Measurements from ENCODE around the gene GBP3.
"Not testable (repeated sequence)": the region's sequence is repeated elsewhere in the genome, so short reads cannot be mapped to it uniquely, and the experiment has no call there.

Gene GBP3

DNA sequence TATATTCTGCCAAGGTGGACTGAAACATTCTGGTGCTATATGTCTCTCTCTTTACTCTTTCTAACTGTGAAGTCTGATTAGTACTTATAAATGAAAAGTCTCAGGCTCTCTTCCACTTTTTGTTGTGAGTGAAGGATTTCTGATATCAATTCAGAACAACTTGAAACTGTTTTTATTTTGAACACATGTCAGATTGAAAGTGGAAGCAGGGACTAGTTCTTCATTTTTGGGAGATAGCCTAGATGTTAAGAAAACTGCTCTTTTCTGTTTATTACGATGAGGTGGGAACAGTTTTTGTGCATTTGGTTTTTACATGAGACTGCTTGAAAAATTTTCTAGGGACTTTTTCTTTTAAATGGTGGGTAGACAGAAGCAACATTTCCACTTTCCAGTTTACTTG lies 14.5 kb upstream of the GBP3 start:
- Histone ChIP-seq H3K27ac (ENCODE audit: low read depth, low read length) (no peak overlapping the region), H3K9me3 (ENCODE audit: low read length) (no peaks in the 10 kb centered on the region), H3K4me3 (ENCODE audit: low read depth in 1 of 2, low read length in 2 of 2) (no peak overlapping the region), H3K36me3 (ENCODE audit: insufficient read depth, low read length) (no peaks in the 10 kb centered on the region), H3K4me1 (ENCODE audit: insufficient read depth, low read length) (no peaks in the 10 kb centered on the region), H3K27me3 (ENCODE audit: control insufficient read depth in 1 of 2, insufficient read depth in 2 of 2, low read length in 2 of 2) (no peaks in the 10 kb centered on the region), H3K9ac (ENCODE audit: low read length) (no peak overlapping the region)

DNA sequence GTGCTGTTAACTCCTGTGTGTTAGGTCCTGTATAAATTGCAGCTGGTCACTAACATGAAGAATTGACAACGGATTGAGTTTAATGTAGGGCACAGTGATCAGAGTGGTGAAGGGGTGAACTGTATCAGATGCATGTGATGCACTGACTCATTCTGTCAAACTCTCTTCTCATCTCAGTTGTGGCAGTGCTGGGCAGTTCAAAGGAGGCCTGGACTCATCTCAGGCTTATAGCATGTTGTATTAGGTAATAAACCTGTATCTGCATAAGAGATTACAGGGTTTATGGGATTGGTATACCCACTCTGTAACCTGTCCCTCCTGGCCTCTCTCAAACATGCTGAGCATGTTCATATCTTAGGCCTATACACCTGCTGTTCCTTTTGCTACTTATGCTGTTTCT lies 12.4 kb upstream of the GBP3 start:
- Histone ChIP-seq H3K9me3 (ENCODE audit: low read length) (no peaks in the 10 kb centered on the region), H3K36me3 (ENCODE audit: insufficient read depth, low read length) (no peaks in the 10 kb centered on the region), H3K27me3 (ENCODE audit: control insufficient read depth in 1 of 2, insufficient read depth in 2 of 2, low read length in 2 of 2) (no peaks in the 10 kb centered on the region), H3K4me3 (ENCODE audit: low read depth in 1 of 2, low read length in 2 of 2) (no peak overlapping the region), H3K27ac (ENCODE audit: low read depth, low read length) (no peak overlapping the region), H3K9ac (ENCODE audit: low read length) (no peak overlapping the region), H3K4me1 (ENCODE audit: insufficient read depth, low read length) (no peaks in the 10 kb centered on the region)

DNA sequence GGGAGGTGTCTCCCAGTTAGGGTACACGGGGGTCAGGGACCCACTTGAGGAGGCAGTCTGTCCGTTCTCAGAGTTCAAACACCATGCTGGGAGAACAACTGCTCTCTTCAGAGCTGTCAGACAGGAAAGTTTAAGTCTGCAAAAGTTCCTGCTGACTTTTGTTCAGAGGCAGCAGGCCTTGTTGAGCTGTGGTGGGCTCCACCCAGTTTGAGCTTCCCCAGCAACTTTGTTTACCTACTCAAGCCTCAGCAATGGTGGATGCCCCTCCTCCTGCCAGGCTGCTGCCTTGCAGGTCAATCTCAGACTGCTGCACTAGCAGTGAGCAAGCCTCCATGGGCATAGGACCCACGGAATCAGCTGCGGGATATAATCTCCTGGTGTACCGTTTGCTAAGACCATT lies 11.3 kb upstream of the GBP3 start:
- H3K27me3 ChIP-seq (ENCODE audit: control insufficient read depth in 1 of 2, insufficient read depth in 2 of 2, low read length in 2 of 2); H3K27ac ChIP-seq (ENCODE audit: low read depth, low read length); H3K4me3 ChIP-seq (ENCODE audit: low read depth in 1 of 2, low read length in 2 of 2); H3K36me3 ChIP-seq (ENCODE audit: insufficient read depth, low read length); H3K9me3 ChIP-seq (ENCODE audit: low read length); H3K4me1 ChIP-seq (ENCODE audit: insufficient read depth, low read length); H3K9ac ChIP-seq (ENCODE audit: low read length): not testable (repeated sequence)

DNA sequence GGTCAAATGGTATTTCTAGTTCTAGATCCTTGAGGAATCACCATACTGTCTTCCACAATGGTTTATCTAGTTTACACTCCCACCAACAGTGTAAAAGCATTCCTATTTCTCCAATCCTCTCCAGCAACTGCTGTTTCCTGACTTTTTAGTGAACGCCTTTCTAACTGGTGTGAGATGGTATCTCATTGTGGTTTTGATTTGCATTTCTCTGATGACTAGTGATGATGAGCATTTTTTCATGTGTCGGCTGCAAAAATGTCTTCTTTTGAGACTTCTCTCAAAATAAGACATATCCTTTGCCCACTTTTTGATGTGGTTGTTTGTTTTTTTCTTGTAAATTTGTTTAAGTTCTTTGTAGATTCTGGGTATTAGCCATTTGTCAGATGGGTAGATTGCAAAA lies 6.4 kb upstream of the GBP3 start:
- H3K36me3 ChIP-seq (ENCODE audit: insufficient read depth, low read length); H3K4me1 ChIP-seq (ENCODE audit: insufficient read depth, low read length); H3K27ac ChIP-seq (ENCODE audit: low read depth, low read length); H3K9ac ChIP-seq (ENCODE audit: low read length); H3K4me3 ChIP-seq (ENCODE audit: low read depth in 1 of 2, low read length in 2 of 2); H3K27me3 ChIP-seq (ENCODE audit: control insufficient read depth in 1 of 2, insufficient read depth in 2 of 2, low read length in 2 of 2); H3K9me3 ChIP-seq (ENCODE audit: low read length): not testable (repeated sequence)

DNA sequence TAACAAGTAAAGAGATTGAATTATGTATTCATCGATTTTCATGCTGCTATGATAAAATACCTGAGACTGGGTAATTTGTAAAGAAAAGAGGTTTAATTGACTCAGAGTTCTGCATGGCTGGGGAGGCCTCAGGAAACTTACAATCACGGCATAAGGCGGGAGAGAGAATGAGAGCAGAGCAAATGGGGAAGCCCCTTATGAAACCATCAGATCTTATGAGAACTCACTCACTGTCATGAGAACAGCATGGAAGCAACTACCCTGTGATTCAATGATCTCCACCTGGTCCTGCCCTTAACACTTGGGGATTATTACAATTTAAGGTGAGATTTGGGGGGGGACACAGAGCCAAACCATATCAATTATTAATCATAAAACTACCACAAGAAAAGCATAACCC lies 3.3 kb upstream of the GBP3 start:
- peaks cover 8% of the 10 kb centered on the region for H3K4me1 ChIP-seq (ENCODE audit: insufficient read depth, low read length)
- no peak overlapping the region for H3K27ac ChIP-seq (ENCODE audit: low read depth, low read length)
- H3K36me3 ChIP-seq (ENCODE audit: insufficient read depth, low read length), result no peaks in the 10 kb centered on the region
- no peak overlapping the region for H3K9ac ChIP-seq (ENCODE audit: low read length)
- H3K4me3 ChIP-seq (ENCODE audit: low read depth in 1 of 2, low read length in 2 of 2), result no peak overlapping the region
- H3K9me3 ChIP-seq (ENCODE audit: low read length), result peaks cover 4% of the 10 kb centered on the region
- H3K27me3 ChIP-seq (ENCODE audit: control insufficient read depth in 1 of 2, insufficient read depth in 2 of 2, low read length in 2 of 2), result no peaks in the 10 kb centered on the region

DNA sequence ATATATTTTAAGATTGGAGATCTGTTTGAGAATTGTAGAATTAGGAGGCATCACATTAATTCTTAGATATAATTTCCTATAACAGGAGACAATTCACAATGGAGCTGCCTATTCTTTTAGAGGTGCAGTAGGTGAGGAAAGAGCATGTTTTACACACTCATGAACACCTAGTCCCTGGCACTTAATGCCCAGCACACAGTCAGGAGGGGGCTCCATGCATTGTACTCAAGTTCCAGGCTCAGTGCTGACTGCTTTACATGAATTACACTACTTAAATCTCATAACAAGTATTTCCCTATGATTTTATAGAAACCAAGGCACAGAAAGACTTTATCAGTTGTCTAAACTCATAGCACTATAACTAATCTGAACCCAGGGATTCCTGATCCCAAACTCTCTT lies 360 bp upstream of the GBP3 start:
- Histone ChIP-seq H3K9ac (ENCODE audit: low read length) (peak overlapping the region; percentile 57), H3K4me3 (ENCODE audit: low read depth in 1 of 2, low read length in 2 of 2) (peak overlapping the region in 1 of 2 donors; percentile 56), H3K27me3 (ENCODE audit: control insufficient read depth in 1 of 2, insufficient read depth in 2 of 2, low read length in 2 of 2) (no peaks in the 10 kb centered on the region), H3K4me1 (ENCODE audit: insufficient read depth, low read length) (peaks cover 8% of the 10 kb centered on the region), H3K9me3 (ENCODE audit: low read length) (peaks cover 4% of the 10 kb centered on the region), H3K27ac (ENCODE audit: low read depth, low read length) (peak overlapping the region; percentile 21), H3K36me3 (ENCODE audit: insufficient read depth, low read length) (peaks cover 7% of the 10 kb centered on the region)

DNA sequence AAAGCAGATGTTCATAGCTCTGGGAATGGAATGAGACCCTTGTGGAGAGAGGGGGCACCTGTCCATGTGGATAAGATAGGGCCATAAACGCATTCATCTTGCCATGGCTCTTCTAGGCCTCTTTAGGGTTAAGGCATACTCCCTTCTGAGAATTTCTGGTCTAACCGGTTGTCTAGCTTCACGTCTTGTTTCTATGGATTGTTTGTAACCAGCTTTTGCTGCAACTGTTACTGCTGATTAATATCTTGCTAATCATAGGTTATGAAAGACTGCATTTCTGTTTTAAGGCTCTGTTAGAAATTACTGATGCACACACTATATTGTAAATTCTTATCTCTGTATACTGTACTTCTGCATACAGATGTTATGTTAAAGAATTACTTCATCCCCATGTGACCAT lies 4.3 kb downstream of the GBP3 start:
- not testable (repeated sequence) for H3K27me3 ChIP-seq (ENCODE audit: control insufficient read depth in 1 of 2, insufficient read depth in 2 of 2, low read length in 2 of 2); H3K4me3 ChIP-seq (ENCODE audit: low read depth in 1 of 2, low read length in 2 of 2); H3K4me1 ChIP-seq (ENCODE audit: insufficient read depth, low read length); H3K9me3 ChIP-seq (ENCODE audit: low read length); H3K9ac ChIP-seq (ENCODE audit: low read length); H3K27ac ChIP-seq (ENCODE audit: low read depth, low read length)
- H3K36me3 ChIP-seq (ENCODE audit: insufficient read depth, low read length), result peaks cover 15% of the 10 kb centered on the region

DNA sequence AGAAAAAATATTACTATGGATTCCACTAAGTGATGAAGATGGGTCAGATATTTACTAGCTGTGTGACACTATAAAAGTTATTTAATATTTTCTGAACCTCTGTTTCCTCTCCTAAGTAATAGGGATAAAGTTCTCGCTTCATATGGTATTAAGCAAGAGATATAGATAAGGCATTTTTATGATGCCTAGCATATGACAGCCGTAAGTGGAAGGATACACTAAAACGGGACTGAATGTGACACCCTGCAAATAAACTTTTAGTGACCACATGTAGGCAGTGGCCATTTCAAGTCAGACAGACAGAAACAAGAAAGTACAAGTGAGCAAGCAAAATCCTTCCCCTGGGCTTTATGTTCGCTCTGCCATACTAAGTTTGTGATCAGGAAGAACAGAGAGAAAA lies 14.2 kb downstream of the GBP3 start:
- no peaks in the 10 kb centered on the region for H3K9me3 ChIP-seq (ENCODE audit: low read length)
- no peaks in the 10 kb centered on the region for H3K27me3 ChIP-seq (ENCODE audit: control insufficient read depth in 1 of 2, insufficient read depth in 2 of 2, low read length in 2 of 2)
- H3K36me3 ChIP-seq (ENCODE audit: insufficient read depth, low read length), result peaks cover 24% of the 10 kb centered on the region
- H3K4me3 ChIP-seq (ENCODE audit: low read depth in 1 of 2, low read length in 2 of 2), result no peak overlapping the region
- H3K4me1 ChIP-seq (ENCODE audit: insufficient read depth, low read length), result no peaks in the 10 kb centered on the region
- H3K27ac ChIP-seq (ENCODE audit: low read depth, low read length), result no peak overlapping the region
- H3K9ac ChIP-seq (ENCODE audit: low read length), result no peak overlapping the region

DNA sequence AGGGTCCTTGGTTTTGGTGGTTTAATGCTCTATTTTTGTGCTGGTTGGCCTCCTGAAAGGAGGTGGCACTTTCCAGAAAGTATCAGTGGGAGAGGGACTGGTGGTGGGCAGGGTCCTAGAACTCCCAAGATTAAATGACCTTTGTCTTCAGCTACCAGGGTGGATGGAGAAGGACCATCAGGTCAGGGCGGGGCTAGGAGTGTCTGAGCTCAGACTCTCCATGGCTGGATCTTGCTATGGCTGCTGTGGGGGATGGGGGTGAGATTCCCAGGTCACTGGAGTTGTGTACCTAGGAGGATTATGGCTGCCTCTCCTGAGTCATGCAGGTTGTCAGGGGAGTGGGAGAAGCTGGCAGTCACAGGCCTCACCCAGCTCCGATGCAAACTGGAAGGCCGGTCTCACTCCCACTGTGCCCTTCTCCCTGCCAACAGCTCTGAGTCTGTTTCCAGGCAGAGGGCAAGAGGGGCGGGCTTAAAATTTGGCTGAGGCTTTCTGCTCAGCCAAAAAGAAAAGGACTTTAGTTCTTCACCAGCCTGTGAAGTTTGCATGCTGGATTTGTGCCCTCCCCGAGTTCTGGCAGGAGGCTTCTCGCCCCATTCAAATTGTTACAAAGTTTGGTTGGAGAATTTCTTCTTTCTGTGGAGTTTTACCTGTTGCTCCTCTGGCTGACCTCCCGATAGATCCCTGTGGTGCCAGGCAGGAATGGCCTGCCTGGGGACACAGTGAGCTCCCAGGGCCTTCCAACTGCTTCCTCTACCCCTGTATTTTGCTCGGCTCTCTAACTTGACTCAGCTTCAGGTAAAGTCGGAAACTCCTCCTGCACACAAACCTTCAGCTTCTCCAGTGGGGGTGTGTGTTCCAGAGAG lies 17.1 kb downstream of the GBP3 start:
- H3K9me3 ChIP-seq (ENCODE audit: low read length), result no peaks in the 10 kb centered on the region
- H3K36me3 ChIP-seq (ENCODE audit: insufficient read depth, low read length), result peaks cover 10% of the 10 kb centered on the region
- H3K4me1 ChIP-seq (ENCODE audit: insufficient read depth, low read length), result no peaks in the 10 kb centered on the region
- H3K4me3 ChIP-seq (ENCODE audit: low read depth in 1 of 2, low read length in 2 of 2), result no peak overlapping the region
- H3K9ac ChIP-seq (ENCODE audit: low read length), result no peak overlapping the region
- no peaks in the 10 kb centered on the region for H3K27me3 ChIP-seq (ENCODE audit: control insufficient read depth in 1 of 2, insufficient read depth in 2 of 2, low read length in 2 of 2)
- no peak overlapping the region for H3K27ac ChIP-seq (ENCODE audit: low read depth, low read length)

DNA sequence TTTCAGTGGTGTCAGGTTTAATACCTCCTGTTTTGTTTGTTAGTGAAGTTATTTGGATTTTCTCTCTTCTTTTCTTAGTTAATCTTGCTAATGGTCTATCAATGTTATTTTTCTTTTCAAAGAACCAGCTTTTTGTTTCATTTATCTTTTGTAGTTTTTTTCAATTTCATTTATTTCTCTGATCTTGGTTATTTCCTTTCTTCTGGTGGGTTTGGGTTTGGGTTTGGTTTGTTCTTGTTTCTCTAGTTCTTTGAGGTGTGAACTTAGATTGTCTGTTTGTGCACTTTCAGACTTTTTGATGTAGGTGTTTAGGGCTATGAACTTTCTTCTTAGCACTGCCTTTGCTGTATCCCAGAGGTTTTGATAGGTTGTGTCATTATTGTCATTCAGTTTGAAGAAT lies 20.5 kb downstream of the GBP3 start:
- not testable (repeated sequence) for H3K9ac ChIP-seq (ENCODE audit: low read length); H3K4me3 ChIP-seq (ENCODE audit: low read depth in 1 of 2, low read length in 2 of 2); H3K36me3 ChIP-seq (ENCODE audit: insufficient read depth, low read length); H3K27ac ChIP-seq (ENCODE audit: low read depth, low read length); H3K9me3 ChIP-seq (ENCODE audit: low read length); H3K27me3 ChIP-seq (ENCODE audit: control insufficient read depth in 1 of 2, insufficient read depth in 2 of 2, low read length in 2 of 2); H3K4me1 ChIP-seq (ENCODE audit: insufficient read depth, low read length)

DNA sequence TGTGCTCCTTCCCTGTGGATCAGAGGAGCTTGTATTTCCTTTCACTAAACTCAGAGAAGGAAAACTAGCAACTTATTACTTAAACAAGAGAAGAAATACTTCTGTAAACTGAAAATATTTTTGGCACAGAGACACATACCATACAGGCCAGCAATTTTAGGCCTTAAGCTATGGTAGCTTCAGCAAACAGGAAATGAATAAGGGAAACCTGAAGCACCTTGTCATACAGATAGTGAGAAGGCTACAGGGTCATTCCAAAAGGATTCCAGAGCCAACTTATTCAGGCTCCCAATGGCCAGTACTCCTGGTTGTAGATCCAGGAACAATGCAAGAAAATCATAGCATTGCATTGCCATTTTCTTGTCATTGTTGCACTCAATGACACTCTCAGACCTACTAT lies 21.2 kb downstream of the GBP3 start:
- Histone ChIP-seq H3K9ac (ENCODE audit: low read length) (no peak overlapping the region), H3K27ac (ENCODE audit: low read depth, low read length) (no peak overlapping the region), H3K4me1 (ENCODE audit: insufficient read depth, low read length) (no peaks in the 10 kb centered on the region), H3K4me3 (ENCODE audit: low read depth in 1 of 2, low read length in 2 of 2) (no peak overlapping the region), H3K27me3 (ENCODE audit: control insufficient read depth in 1 of 2, insufficient read depth in 2 of 2, low read length in 2 of 2) (no peaks in the 10 kb centered on the region), H3K36me3 (ENCODE audit: insufficient read depth, low read length) (peaks cover 10% of the 10 kb centered on the region), H3K9me3 (ENCODE audit: low read length) (no peaks in the 10 kb centered on the region)

DNA sequence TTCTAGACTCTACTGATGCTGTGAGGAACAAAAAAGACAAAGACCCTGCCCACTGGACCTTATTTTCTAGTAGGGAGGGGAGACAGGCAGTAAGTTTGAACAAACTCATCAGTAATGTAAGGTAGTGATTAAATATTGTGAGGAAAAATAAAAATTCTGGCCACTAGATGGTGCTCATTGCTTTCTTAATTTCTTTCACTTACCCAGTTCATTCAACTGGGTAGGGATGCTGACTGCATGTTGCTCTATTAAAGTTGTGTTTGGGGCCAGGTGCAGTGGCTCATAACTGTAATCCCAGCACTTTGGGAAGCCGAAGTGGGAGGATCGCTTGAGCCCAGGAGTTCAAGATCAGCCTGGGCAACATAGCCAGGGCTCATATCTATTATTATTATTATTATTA lies 23.9 kb downstream of the GBP3 start:
- no peaks in the 10 kb centered on the region for H3K27me3 ChIP-seq (ENCODE audit: control insufficient read depth in 1 of 2, insufficient read depth in 2 of 2, low read length in 2 of 2)
- H3K4me3 ChIP-seq (ENCODE audit: low read depth in 1 of 2, low read length in 2 of 2), result no peak overlapping the region
- H3K36me3 ChIP-seq (ENCODE audit: insufficient read depth, low read length), result no peaks in the 10 kb centered on the region
- no peaks in the 10 kb centered on the region for H3K9me3 ChIP-seq (ENCODE audit: low read length)
- no peak overlapping the region for H3K27ac ChIP-seq (ENCODE audit: low read depth, low read length)
- no peaks in the 10 kb centered on the region for H3K4me1 ChIP-seq (ENCODE audit: insufficient read depth, low read length)
- no peak overlapping the region for H3K9ac ChIP-seq (ENCODE audit: low read length)

All from muscle layer of colon (tissue), 2 donors.